Measurements from ENCODE around the gene EFNA3.

DNA sequence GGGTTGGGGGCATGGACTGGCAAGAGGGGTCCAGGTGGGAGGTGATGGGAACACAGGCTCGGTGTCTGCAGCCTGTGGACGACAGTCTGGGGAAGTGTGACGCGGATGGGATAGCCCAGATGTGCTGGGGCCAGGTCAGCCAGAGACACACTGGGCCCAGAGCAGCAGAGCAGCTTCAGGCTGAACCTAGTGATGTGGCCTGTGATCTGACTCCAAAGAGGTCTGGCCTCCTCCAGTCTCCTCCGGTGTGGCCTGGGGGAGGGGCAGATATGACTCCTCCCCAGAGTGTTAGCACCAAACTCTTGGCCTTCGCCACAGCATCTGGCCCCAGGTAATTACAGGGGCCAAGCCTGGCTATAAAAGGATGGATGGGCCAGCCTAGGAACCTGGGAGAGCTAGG, 13.5 kb downstream of the EFNA3 start:
- TF ChIP-seq CTCF (IDR thresholded peaks at IDR 0.05; ENCODE audit: insufficient read depth, low read depth, low read length) (no peak), EZH2 (IDR thresholded peaks at IDR 0.05; ENCODE audit: insufficient read depth, low read length) (no peak)
